ENCODE results near the gene ZNF423.

DNA sequence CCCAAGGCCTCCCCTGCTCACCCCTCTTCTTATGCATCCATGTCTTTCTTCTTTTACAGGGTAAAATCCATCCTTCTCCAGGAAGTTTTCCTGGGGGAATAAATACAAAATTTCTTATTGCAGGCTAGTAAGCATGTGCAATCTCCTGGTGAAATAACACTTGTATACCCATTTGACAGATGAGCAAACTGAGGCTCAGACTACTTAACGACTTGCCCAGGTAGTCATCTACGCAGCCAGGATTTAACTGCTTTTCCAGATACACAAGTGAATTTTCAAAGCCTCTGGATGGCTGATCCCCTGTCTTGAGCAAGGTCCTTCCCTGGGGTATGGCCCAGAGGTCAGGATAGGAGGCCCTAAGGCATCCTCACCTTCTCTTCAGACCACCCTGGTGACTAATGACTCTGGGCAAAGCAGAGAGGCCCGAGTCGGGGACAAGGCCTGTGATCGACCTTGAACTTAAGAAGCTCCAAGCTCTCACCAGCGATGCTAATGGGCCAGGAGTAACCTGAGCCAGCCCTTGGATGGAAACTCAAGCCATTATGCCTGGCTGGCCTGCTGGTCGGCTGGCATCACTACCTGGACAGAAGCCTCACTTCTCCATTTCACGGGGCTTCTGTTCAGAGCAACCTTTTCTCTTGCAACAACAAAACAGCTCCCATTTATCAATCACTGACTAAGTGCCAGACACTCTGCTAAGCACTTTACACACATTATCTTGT lies 33.1 kb downstream of the ZNF423 start:
- TF ChIP-seq, protein P1, sequence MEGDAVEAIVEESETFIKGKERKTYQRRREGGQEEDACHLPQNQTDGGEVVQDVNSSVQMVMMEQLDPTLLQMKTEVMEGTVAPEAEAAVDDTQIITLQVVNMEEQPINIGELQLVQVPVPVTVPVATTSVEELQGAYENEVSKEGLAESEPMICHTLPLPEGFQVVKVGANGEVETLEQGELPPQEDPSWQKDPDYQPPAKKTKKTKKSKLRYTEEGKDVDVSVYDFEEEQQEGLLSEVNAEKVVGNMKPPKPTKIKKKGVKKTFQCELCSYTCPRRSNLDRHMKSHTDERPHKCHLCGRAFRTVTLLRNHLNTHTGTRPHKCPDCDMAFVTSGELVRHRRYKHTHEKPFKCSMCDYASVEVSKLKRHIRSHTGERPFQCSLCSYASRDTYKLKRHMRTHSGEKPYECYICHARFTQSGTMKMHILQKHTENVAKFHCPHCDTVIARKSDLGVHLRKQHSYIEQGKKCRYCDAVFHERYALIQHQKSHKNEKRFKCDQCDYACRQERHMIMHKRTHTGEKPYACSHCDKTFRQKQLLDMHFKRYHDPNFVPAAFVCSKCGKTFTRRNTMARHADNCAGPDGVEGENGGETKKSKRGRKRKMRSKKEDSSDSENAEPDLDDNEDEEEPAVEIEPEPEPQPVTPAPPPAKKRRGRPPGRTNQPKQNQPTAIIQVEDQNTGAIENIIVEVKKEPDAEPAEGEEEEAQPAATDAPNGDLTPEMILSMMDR (IDR thresholded peaks at IDR 0.05; ENCODE audit: low read length) = no peak
- no peak for TF ChIP-seq EZH2 (IDR thresholded peaks at IDR 0.05; ENCODE audit: borderline replicate concordance, low read length)
